ENCODE results near the gene RPE. TPM values are rescaled to one million over a fixed set of nuclear protein-coding genes. Genes with fewer than 3 reads are reported as not detected.
A peak's percentile ranks its signal among the peaks of the same experiment; 100 is the strongest.

Gene RPE
- total RNA-seq, result 120 and 134 TPM in 2 replicates

DNA sequence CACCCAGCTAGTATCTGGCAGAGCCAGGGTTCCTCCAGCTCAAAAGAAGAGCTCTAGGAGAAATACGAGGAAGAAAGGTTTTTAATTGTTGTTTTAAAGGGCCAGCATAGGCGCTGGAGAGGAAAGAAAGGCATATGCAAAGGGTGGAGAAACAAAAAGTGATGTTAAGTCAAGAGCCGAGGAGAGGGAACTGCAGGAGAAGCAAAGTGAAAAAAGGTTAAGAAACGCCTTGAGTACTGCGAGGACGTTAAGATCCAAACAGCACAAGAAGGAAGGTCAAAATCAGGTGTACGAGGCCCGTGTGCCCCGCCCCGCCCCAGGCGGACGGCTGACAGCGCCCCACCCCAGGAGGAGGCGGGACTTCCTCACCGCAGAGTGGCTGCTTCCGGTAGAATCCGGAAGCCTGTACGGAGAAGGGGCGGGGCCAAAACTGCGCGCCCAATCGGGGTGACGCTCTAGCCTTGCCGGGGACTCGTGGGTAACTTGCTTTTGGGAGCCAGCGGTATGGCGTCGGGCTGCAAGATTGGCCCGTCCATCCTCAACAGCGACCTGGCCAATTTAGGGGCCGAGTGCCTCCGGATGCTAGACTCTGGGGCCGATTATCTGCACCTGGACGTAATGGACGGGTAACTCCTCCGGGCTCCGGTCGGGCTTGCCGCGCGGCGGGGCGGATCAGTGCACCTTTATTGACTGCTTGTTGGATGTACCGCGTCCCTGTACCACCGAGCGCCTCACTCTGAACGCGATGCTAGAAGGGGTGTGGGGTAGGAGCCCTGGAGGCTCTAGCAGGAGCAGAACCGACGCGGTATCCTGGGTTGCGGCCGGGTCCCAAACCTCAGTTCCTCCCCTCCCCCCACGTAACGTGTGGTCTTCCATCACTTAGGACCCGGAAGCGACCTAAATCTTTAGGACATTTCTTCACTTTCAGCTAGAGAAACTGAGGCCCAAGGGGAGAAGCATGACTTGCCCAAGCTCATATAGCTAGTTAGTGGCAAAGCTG, at the start of gene RPE:
Gene RPE (plus strand): TSS at position 481 of the 1,000 bp plus-strand sequence. CDS start 24 bp downstream, at position 505.
- DNase-seq (ENCODE audit: low read depth), result peak; percentile 86

DNA sequence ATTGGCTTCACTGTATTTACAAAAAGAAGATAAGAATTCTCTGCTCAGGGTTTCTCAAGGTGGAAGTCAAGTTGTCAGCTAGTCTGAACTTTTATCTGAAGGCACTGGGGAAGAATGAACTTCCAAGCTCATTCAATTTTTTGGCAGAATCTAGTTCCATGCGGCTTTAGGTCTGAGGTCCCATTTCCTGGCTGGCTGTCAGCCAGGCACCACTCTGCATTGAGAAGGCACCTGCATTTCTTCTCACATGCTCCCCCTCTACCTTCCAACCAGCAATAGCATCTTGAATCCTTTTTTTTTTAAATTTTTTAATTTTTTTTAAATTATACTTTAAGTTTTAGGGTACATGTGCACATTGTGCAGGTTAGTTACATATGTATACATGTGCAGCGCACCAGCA, 46.2 kb upstream of the RPE start:
- no peak for DNase-seq (ENCODE audit: low read depth)

DNA sequence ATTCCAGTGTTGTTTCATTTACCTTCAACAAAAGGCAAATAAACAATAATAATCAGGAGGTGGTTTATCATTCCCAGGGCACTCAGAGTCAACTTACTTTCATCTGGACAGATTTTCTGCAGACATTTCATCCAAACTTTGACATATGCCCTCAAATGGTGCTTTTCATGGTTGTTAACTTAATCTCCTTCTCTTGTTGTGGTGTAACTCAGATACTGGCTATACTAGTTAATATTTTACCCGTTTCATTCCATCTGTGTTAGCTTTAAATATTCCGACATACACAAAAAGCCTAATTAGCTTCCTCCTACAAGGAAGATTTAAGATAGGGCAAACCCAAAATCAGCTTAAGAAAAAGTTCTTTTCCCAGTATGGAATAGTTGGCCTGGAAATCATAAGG, 44.4 kb upstream of the RPE start:
- DNase-seq (ENCODE audit: low read depth), result peak; percentile 50

DNA sequence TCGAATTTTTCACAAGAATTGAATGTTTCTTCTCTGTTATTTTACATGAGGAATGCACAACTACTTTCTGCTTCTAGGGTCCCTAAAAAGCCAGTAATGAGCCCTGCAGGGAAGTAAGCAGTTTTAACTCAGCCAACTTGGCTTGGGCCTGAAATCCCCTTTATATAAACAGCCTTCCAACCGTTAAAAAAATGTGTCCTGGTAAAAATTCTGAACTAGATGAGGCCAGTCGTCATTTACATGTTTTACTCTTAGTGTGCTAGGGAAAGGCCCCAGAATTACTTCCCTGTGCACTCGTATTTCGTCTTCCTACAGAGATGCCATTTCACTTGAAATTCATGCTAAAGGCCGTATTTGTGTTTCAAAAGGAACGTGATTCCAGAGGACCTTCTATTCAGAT, 42.4 kb upstream of the RPE start:
- no peak for DNase-seq (ENCODE audit: low read depth)

DNA sequence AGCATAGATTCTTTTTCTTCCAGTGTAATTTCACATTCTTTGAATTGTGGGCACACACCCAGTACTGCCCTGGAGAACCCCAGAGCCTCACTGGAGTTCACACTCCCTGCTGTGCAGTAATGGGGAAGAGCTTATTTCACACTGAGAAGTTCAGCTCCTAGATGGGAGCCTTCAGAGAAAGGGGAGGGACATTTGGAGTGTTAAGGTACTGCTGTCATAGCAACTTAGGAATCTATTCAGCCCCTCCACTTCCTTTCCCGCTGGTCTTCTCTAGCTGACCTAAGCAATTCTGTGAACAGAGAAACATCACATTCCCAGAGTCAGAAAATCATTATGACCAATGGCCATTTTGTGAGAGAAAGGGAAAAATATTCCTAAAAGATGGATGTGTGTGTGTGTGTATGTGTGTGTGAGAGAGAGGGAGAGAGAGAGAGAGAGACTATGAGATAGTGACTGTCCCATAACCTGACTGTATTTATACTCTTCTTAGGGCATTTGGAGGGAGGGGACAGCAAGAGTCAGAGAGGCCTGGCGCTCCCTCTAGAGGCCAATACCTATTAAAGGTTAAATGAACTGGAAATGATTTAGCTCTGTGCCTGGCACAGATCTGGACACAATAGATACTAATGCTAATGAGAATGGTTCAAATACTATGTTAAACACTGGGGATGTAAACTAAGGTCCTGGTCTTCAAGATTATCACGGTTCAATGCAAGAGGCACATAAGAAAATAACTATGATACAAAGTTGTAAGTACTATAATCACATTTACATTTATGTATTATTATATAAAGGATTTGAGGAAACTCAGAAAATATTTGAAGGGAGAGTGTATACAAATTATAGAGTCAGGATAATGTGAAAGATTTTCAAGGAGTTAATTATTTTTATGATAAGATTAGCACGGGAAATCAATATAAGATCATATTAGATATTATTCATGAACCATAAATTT, 41.5 kb upstream of the RPE start:
- peak; percentile 49 for DNase-seq (ENCODE audit: low read depth)

DNA sequence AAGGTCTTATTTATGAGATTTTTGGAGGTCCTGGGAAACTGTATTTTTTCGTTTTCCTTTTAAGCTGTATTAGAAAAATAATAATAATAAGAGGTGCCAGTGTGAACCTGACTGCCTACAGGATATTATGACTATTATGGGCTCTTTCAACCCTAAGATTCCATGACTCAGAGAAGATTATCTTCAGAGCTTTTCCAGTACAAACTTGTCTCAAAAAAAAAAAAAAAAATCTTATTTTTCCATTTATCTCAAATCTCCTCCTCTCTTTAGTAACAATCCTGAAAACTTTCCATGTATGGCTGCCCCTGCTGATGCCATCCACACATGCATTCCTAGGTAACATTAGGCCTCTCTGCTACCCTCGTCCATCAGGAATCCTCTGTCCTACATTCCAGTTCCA, 36.7 kb upstream of the RPE start:
- no peak for DNase-seq (ENCODE audit: low read depth)

DNA sequence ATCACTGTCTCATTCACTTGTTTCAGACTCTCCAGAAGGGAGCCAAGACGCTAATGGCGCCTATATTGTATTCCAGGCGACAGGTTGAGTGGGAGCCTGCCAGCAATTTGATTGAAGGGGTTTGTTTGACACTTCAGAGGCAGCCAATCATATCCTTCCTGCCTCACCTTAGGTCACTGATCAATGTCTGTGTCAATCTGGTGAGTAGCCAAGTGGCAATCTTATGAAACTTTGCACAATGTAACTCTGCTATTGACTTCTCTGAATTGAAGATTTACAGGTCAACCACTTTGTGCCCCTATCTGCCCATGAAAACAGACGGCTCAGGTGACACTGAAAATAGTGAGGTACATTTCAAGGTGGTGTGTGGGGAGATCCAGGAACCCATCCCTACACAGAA, 32.7 kb upstream of the RPE start:
- DNase-seq (ENCODE audit: low read depth), result no peak

DNA sequence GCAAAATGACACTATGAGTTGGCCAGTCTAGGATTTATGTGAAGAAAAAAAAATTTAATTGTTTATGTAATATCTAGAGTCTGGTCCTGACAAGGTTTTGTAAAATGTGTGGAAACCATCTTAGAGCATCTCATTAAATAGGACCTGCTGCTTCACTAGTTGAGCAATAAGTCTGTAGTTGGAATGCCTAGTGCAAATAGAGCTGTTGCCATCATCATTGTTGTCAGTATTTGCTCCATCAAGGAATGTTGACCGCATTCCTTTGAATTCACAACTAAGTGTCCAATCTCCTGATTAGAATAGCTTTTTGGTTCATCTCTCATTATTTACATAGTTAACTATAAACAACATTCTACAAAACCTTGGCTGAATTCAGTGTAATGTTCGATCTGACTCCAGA, 32.2 kb upstream of the RPE start:
- peak; percentile 32 for DNase-seq (ENCODE audit: low read depth)

DNA sequence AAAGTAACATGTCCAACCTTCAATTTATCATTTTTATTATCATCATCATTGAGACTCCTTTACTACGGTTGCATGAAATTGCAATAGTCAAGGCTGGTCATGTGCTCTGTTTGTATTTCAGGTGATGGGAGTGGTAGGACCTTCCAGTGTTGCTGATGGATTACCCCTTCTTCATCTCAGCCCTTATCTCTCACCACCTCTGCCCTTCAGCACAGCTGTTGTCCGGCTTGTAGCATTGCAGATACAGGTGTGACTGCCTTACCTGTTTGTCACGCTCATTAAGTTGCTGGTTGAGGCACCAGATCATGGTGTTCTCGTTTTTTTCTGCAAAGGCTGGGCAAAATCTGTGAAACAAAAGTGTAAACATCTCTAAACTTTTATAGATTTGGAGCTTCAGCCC, 31.7 kb upstream of the RPE start:
- DNase-seq (ENCODE audit: low read depth), result no peak

DNA sequence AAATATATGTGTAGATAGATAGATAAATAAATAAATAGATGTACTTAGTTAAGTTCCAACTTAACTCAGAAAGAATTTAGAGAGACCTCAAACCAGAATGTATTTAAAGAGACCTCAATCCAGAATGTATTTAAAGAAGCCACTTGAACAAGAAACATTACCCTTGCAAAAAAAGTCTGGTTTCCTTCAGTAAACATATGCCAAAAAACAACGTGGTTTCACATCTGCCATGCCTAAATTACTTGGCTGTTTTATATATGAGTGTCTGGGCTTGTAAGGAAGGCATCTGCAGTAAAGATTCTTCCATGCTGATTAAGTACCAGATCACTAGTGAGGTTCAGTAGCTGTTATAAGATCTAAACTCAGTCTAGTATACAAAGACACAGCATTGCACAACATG, 29.1 kb upstream of the RPE start:
- DNase-seq (ENCODE audit: low read depth), result no peak

DNA sequence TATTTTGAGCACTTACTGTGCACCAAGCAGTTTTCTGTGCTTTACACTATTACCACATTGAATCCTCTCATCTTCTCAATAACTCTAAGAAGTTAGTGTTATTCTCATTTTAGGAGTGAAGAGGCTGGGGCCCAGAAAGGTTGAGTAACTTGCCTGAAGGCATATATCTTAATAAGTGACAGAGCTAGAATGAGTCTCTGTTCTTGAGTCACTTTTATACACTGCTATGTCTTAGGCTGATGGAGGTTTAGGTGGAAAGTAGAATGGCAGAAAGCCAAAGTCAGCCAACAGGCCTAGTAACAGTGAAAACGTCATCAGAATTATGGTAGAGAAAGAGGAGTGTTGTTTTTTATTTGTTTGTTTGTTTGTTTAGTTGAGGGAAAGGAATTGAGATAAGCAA, 27.9 kb upstream of the RPE start:
- peak; percentile 86 for DNase-seq (ENCODE audit: low read depth)

DNA sequence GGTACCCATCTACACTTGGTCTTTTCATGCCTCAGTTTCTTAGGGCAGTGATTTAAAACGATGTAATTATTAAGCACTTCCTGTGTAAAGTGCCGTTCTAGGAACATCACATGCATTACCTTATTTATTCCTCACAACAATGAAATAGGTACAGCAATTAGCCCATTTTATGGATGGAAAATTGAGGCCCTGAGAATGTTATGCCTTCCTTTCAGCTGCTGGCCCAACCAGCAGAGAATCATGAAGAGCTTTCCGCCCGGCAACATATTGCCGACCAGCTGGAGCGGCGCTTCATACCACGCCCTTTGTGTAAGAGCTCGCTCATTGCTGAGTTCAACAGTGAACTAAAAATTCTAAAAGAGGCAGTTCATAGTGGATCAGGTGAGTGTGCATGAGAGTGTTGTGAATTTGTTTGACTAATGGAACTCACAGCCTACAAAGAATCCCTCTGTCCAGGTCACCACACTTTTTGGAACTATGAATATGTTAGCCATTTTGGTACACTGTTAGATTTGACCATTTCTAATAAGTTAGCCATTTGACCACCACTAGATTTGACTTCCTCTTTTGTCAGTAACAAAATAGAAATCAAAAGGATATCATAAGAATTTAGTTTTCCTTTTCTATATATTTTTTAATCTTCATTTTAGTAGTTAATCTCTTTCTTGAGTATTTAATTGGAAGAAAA, 25.6 kb upstream of the RPE start:
- DNase-seq (ENCODE audit: low read depth), result no peak

DNA sequence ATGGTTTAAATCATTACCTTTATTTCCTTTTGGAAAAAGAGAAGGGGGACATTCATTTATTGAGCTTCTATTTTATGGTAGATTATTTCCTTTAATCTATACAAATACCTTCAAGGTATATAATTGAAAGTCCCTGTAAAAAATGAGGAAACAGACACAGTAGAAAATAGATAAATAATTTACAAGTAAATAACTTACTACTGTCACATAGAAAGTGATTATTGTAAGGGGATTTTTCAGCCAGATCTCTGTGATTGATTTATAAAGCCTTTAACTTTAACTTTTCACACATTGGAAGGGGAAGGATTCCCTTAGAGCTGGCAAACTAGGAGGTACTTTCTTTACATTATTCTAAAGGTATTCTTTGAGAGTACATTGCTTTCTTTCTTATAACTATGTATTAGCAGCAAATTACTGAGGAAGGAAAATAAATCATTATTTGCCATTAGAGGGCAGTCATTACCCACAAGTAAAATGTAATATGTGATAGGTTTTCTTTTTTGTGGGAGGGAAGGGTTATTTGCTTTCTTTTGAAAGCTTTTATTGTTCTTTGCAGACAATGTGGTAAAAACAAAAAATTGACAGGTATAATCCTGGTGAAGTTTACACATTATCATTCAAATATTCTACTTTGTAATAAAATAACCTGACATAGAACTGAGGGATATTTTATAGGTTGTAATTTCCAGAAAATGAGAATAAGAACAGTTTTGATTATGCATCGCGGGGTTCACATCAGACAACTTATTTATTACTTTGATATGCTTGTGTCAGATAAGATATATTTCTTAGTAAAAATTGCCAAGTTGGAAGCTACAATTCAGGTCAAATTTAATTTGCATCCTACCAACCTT, 24.8 kb upstream of the RPE start:
- peak; percentile 66 for DNase-seq (ENCODE audit: low read depth)

DNA sequence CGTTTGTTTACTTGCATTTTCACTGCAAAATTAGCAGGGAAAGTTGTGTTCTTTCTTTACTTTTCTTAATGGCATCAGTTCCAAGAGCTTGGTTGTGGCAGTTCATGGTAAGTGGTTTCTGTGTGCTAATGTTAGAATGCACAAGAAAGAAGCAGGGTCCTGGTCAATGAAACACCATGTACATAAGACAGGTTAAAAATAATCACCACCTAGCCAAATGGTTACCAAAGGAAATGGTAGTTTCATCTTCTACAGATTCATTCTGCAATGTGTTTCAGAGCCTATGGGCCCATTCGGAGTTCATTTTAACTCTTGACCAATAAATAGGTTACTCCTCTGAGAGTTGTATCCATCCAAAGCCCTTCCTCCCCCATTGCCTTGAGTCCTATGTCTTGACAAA, 18.1 kb upstream of the RPE start:
- no peak for DNase-seq (ENCODE audit: low read depth)

DNA sequence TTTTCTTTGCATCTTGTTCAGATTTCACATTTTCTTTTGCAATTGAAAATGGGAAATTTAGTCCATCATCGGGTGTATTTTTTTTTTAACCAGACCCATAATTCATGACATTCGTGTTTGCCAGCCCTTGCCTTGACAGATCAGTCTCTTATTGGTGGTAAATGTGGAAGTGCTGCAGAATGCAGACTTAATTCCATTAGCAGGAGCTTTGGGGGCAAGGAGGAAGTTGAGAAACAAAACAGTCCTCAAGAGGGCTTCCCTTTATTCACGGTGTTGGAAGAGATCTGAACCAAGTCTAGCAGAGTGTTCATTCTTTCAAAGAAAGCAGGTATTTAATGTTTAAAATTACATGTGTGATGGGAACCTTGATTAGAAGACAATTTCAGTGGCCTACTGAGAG, 16.6 kb upstream of the RPE start:
- DNase-seq (ENCODE audit: low read depth), result no peak

DNA sequence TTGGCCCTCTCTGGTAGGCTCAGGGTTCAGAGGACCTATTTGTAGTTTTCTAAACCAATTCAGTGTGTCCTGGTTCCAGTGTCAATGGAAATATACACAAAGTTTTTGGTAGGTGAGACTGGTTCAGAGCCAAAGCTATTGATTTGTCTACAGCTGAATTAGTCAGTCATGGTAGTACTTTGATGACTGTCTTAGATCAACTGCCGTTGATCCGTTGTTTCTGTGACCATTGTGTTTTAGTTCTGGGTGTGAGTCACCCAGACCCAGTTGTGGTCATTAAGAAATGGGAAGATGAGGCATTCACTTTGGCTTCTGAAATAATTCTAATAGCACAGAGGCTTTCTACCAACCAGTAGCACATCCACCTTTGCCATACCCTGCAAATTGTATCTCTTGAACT, 16.0 kb upstream of the RPE start:
- peak; percentile 64 for DNase-seq (ENCODE audit: low read depth)

DNA sequence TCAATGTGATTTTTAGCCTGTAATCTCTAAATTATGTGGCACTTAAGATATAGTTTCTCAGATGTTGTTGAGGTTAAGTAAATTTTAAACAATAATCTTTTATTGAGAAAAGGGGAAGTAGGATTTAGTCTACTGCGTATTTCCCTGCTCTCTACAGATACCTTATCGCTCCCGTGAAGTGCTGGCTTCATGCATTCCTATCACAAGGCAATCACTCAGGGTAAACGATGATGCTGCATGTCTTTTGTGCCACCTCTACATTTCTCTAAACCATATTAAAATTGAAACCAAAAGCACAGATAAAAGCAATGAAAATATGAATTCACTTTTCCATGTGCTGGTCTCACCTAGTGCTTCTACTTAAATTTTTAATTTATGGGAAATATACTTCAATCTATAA, 14.4 kb upstream of the RPE start:
- DNase-seq (ENCODE audit: low read depth), result no peak

DNA sequence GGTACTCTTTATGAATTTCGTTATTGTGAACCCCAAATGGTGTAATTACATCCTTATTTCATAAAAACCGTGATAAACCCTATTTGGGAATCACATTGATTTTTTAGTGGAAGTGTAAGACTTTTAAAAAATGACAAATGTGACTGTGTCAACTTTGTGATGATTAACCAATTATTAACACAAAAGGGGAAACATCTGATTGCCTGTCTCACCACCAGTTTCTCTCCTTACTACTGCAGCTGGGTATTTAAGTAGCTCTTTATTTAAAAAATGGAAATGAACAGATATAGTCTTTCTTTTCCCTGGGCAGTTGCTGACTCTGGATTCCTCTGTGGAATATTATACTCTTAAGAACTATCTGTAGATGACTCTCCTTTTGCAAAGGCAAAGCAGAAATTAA, 11.6 kb upstream of the RPE start:
- DNase-seq (ENCODE audit: low read depth), result no peak

DNA sequence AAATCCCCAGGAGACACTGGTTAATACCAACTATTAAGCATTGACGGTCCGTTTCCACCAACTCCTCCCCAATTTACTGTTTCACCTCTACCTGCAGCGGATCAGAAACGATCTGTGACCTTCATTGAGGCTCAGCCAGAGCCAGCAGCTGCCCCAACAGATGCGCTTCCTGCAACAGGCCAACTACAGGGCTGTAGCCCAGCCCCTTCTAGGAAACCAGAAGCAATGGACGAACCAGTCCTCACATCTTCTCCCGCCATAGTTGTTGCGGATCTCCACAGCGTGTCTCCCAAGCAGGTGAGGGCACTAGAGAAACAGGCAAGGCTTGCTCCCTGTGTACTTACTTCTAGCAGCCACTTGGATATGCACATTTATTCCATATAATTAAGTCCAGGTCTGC, 8.5 kb upstream of the RPE start:
- no peak for DNase-seq (ENCODE audit: low read depth)

DNA sequence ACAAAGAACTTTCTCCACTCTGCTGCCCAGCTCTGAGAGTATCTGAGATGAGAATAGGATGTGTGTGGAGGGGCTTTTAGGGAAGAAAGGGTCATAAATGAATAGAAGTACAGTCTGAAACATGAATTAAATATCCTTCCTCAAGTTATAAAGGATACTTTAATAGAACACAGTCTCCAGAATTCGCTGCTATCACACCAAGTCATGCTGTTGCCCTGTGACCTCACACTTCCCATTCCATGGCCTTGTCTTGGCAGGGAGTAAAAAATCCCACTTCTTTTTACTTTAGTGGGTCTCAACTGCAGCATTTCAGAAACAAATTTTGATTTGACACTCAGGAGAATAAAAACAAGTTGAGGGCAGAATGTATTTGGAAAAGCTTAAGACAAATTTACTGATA, 3.8 kb upstream of the RPE start:
- no peak for DNase-seq (ENCODE audit: low read depth)
